ENCODE results near the gene MYOT. TPM values are rescaled to one million over a fixed set of nuclear protein-coding genes. Genes with fewer than 3 reads are reported as not detected.

MYOT gene
- total and polyA plus RNA-seq, 2 of the 4 experiments (the other 2 are of a cell fraction) = not detected

- no peak overlapping the region for H3K4ac ChIP-seq (ENCODE audit: low read depth, low read length)
Observed at GRCh38 chr5:137894586-137894985, 26.9 kb downstream of the MYOT start.

More at GRCh38 chr5:137894586-137894985, 26.9 kb downstream of the MYOT start:
- Histone ChIP-seq H2BK5ac (ENCODE audit: low read depth, low read length, poor library complexity, severe bottlenecking) (no peak overlapping the region), H3K23ac (ENCODE audit: low read depth, low read length) (no peak overlapping the region), H2AK5ac (ENCODE audit: low read depth, low read length) (no peak overlapping the region), H3K4me1 (ENCODE audit: control insufficient read depth, insufficient read depth, low read length) (no peaks in the 10 kb centered on the region), H2BK120ac (ENCODE audit: low read depth, low read length) (no peak overlapping the region), H3K9ac (ENCODE audit: low read depth, low read length) (no peak overlapping the region), H3K14ac (replicated peaks; ENCODE audit: low read depth, low read length) (no peak overlapping the region), H3K27me3 (ENCODE audit: control insufficient read depth, insufficient read depth, low read length) (no peaks in the 10 kb centered on the region; the same call in 1 of the 2 replicates), H3K9me1 (ENCODE audit: insufficient read depth, low read length) (no peaks in the 10 kb centered on the region), H4K5ac (ENCODE audit: low read depth, low read length) (no peak overlapping the region), H3K27ac (ENCODE audit: insufficient read depth, low read length) (no peak overlapping the region), H3K9me3 (ENCODE audit: control insufficient read depth, insufficient read depth, low read length) (no peaks in the 10 kb centered on the region; the same call in 1 of the 2 replicates), H3K56ac (ENCODE audit: extremely low read depth, insufficient read depth, low read length) (no peak overlapping the region), H4K91ac (ENCODE audit: insufficient read depth, low read depth, low read length) (no peak overlapping the region), H2AFZ (replicated peaks; ENCODE audit: low read length, poor library complexity) (no peak overlapping the region), H4K8ac (ENCODE audit: low read depth in 2 of 2, low read length in 2 of 2) (no peak overlapping the region), H3K4me2 (ENCODE audit: low read depth, low read length) (no peak overlapping the region), H2BK20ac (ENCODE audit: low read depth, low read length) (no peak overlapping the region), H2AK9ac (replicated peaks; ENCODE audit: low read depth, low read length, poor library complexity) (no peak overlapping the region), H4K20me1 (ENCODE audit: insufficient read depth, low read length) (no peaks in the 10 kb centered on the region), H2BK15ac (ENCODE audit: low read depth, low read length) (no peak overlapping the region), H3K4me3 (ENCODE audit: insufficient read depth, low read depth, low read length) (no peak overlapping the region), H3K79me1 (ENCODE audit: low read depth in 1 of 2, low read length in 2 of 2) (no peaks in the 10 kb centered on the region), H3K18ac (ENCODE audit: low read depth, low read length) (no peak overlapping the region), H3K36me3 (ENCODE audit: control insufficient read depth, insufficient read depth, low read length) (no peaks in the 10 kb centered on the region)
- DNase-seq (no peak), ATAC-seq (ENCODE audit: low read depth) (no peak)
- TF ChIP-seq MXI1 (IDR thresholded peaks at IDR 0.05; ENCODE audit: borderline replicate concordance, low read depth, low read length) (no peak), RCOR1 (IDR thresholded peaks at IDR 0.05; ENCODE audit: insufficient replicate concordance, low read length) (no peak), BHLHE40 (IDR thresholded peaks at IDR 0.05; ENCODE audit: low read depth, low read length) (no peak), CTCF (conservative IDR thresholded peaks at IDR 0.05; ENCODE audit: low read depth, low read length) (no peak), ELK1 (IDR thresholded peaks at IDR 0.05; ENCODE audit: borderline replicate concordance, low read depth, low read length) (no peak), USF2 (IDR thresholded peaks at IDR 0.05; ENCODE audit: low read depth, low read length) (no peak), RFX5 (IDR thresholded peaks at IDR 0.05; ENCODE audit: low read depth, low read length) (no peak), MAFK (IDR thresholded peaks at IDR 0.05; ENCODE audit: low read depth, low read length) (no peak), POLR2A (IDR thresholded peaks at IDR 0.05; ENCODE audit: low read depth, low read length) (no peak), MAZ (IDR thresholded peaks at IDR 0.05; ENCODE audit: borderline replicate concordance, low read depth, low read length) (no peak), NFE2L2 (IDR thresholded peaks at IDR 0.05; ENCODE audit: low read depth, low read length) (no peak), SMC3 (IDR thresholded peaks at IDR 0.05; ENCODE audit: low read depth, low read length) (no peak)
- dilution Hi-C loops (cut with HindIII; ENCODE audit: low sequenced_read_pairs, unreplicated experiment) (no loop called here), intact Hi-C loops (cut with micrococcal nuclease) (no loop called here), in situ Hi-C loops (cut with MboI; ENCODE audit: low sequenced_read_pairs) (no loop called here)
- ChIA-PET CTCF (no interaction called here), POLR2A (ENCODE audit: unreplicated experiment) (interaction anchor here (0.6 to 0.7 kb wide), 2 partner anchors 9 to 84 kb away, joined by 3 to 11 read pairs; no protein-coding TSS in a partner anchor)
- BruUV-seq (replicated peaks) = no TSS peak
